MM.1S (cell line): ENCODE measurements around the gene GATB.

Experiments used
- EZH2 ChIP-seq: fragments of 300-600 bp; sonication (generic); optimal IDR thresholded peaks from 2 replicates; pipeline ENCODE3; 2017; ENCODE audit warnings: low read depth, mild to moderate bottlenecking, antibody characterized with exemption, low read length, mixed read lengths
- EZH2phosphoT487 ChIP-seq: fragments of 300-600 bp; sonication (generic); IDR thresholded peaks from 2 replicates; pipeline ENCODE4 v1.6.1; 2018; ENCODE audit warnings: antibody characterized with exemption, low read length
- TF ChIP-seq, protein P1 (sequence below): fragments of 300-600 bp; sonication (generic); IDR thresholded peaks from 2 replicates; pipeline ENCODE4 v1.5.1; 2016; ENCODE audit warnings: antibody characterized with exemption, low read length, mixed read lengths

DNA sequence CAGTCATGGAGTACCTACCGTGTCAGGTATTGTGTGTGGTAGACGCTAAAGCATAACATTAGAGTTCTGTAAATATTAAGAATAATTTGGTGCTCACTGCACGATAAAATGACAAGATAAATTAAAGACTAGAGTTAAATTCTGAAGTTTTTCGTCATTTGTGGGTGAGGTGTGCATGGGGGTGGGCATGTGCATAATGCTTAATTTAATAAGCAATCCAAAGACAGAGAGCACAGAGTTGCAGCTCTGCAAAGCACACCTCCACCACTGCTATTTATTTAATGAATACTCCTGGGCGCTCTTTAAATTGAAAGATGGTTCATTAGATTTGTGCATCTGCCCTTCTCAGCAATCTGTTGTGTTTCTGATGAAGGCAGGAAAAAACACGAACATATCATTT lies 62.6 kb downstream of the GATB start:
- TF ChIP-seq, protein P1, sequence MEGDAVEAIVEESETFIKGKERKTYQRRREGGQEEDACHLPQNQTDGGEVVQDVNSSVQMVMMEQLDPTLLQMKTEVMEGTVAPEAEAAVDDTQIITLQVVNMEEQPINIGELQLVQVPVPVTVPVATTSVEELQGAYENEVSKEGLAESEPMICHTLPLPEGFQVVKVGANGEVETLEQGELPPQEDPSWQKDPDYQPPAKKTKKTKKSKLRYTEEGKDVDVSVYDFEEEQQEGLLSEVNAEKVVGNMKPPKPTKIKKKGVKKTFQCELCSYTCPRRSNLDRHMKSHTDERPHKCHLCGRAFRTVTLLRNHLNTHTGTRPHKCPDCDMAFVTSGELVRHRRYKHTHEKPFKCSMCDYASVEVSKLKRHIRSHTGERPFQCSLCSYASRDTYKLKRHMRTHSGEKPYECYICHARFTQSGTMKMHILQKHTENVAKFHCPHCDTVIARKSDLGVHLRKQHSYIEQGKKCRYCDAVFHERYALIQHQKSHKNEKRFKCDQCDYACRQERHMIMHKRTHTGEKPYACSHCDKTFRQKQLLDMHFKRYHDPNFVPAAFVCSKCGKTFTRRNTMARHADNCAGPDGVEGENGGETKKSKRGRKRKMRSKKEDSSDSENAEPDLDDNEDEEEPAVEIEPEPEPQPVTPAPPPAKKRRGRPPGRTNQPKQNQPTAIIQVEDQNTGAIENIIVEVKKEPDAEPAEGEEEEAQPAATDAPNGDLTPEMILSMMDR, result no peak
- TF ChIP-seq EZH2phosphoT487 (no peak), EZH2 (no peak)
